ENCODE measurements around the gene CA4. TPM values are rescaled to one million over a fixed set of nuclear protein-coding genes. Genes with fewer than 3 reads are reported as not detected.
A peak's percentile ranks its signal among the peaks of the same experiment; 100 is the strongest.

CA4 gene
- total RNA-seq, 2 experiments from 2014 or later = not detected

GRCh38 chr17:60134396-60135150 is 15.2 kb upstream of the CA4 start:
- H2AFZ ChIP-seq (ENCODE audit: low read length) = peak overlapping the region; percentile 55
- H3K4me3 ChIP-seq (ENCODE audit: low read depth, low read length, poor library complexity, severe bottlenecking) = peak overlapping the region; percentile 76
- intact Hi-C loops (cut with micrococcal nuclease; ENCODE audit: unreplicated experiment) = loop anchor here (10.0 kb wide), 1 partner anchor 260 kb away; the partner anchor contains the start of gene USP32
- peak; percentile 43 for DNase-seq (ENCODE audit: low spot score)
- no peaks in the 10 kb centered on the region for H3K79me2 ChIP-seq (ENCODE audit: insufficient read depth, low read depth, low read length)
- peak overlapping the region; percentile 87 for H3K4me2 ChIP-seq (ENCODE audit: low read length)
- H3K36me3 ChIP-seq (ENCODE audit: insufficient read depth, low read length) = peaks cover 16% of the 10 kb centered on the region
- H3K4me1 ChIP-seq (ENCODE audit: insufficient read depth, low read length, poor library complexity, severe bottlenecking) = peaks cover 15% of the 10 kb centered on the region
- ChIA-PET POLR2A (interaction anchor here (0.6 to 0.7 kb wide), 5 partner anchors 26 to 370 kb away, joined by 3 to 5 read pairs (median 4); no protein-coding TSS in a partner anchor), CTCF (ENCODE audit: unreplicated experiment) (no interaction called here)
- H3K9me2 ChIP-seq (ENCODE audit: insufficient read depth, low read length) = no peaks in the 10 kb centered on the region
- no peaks in the 10 kb centered on the region for H4K20me1 ChIP-seq (ENCODE audit: insufficient read depth, low read length)
- no peaks in the 10 kb centered on the region; the same call in 1 of the 2 replicates for H3K9me3 ChIP-seq (ENCODE audit: low read length)
- no TSS peak for BruUV-seq (replicated peaks)
- peak overlapping the region; percentile 76 for H3K27ac ChIP-seq (ENCODE audit: low read depth, low read length, poor library complexity, severe bottlenecking)
- TF ChIP-seq CTCF (conservative IDR thresholded peaks at IDR 0.05; ENCODE audit: low read length) = no peak

- Histone ChIP-seq H3K9me2 (ENCODE audit: insufficient read depth, low read length) (no peaks in the 10 kb centered on the region), H3K4me1 (ENCODE audit: insufficient read depth, low read length, poor library complexity, severe bottlenecking) (peaks cover 15% of the 10 kb centered on the region), H2AFZ (ENCODE audit: low read length) (peak overlapping the region; percentile 95), H3K36me3 (ENCODE audit: insufficient read depth, low read length) (peaks cover 16% of the 10 kb centered on the region), H4K20me1 (ENCODE audit: insufficient read depth, low read length) (no peaks in the 10 kb centered on the region), H3K9me3 (ENCODE audit: low read length) (no peaks in the 10 kb centered on the region; the same call in 1 of the 2 replicates), H3K4me2 (ENCODE audit: low read length) (peak overlapping the region; percentile 87), H3K4me3 (ENCODE audit: low read depth, low read length, poor library complexity, severe bottlenecking) (peak overlapping the region; percentile 76), H3K79me2 (ENCODE audit: insufficient read depth, low read depth, low read length) (no peaks in the 10 kb centered on the region), H3K27ac (ENCODE audit: low read depth, low read length, poor library complexity, severe bottlenecking) (peak overlapping the region; percentile 76)
- TSS peak; percentile 56 for BruUV-seq (replicated peaks)
- POLR2A ChIA-PET = interaction anchor here (0.6 kb wide), 2 partner anchors 46 to 56 kb away, joined by 3 to 4 read pairs; no protein-coding TSS in a partner anchor
- intact Hi-C loops (cut with micrococcal nuclease; ENCODE audit: unreplicated experiment) = loop anchor here (10.0 kb wide), 1 partner anchor 259 kb away; the partner anchor contains the start of gene USP32
- CTCF ChIA-PET (ENCODE audit: unreplicated experiment) = no interaction called here
- TF ChIP-seq CTCF (conservative IDR thresholded peaks at IDR 0.05; ENCODE audit: low read length) (no peak), EZH2phosphoT487 (IDR thresholded peaks at IDR 0.05; ENCODE audit: borderline replicate concordance, low read depth, low read length) (no peak)
- DNase-seq (ENCODE audit: low spot score) = peak; percentile 97
Measured at GRCh38 chr17:60135151-60135950, 14.4 kb upstream of the CA4 start.

Data from OCI-LY7 (cell line).